HCT116 (cell line): ENCODE results near the gene RFPL1. TPM values are rescaled to one million over a fixed set of nuclear protein-coding genes. Genes with fewer than 3 reads are reported as not detected.

ENCODE experiments used
- ATAC-seq: fragments of 200-7000 bp; cut with Tn5 transposase; 2 replicates; pipeline ENCODE4 v1.9.1; 2020; ENCODE audit warnings: mild to moderate bottlenecking, moderate library complexity
- BruUV-seq: library from RNA; stranded (reverse); fragments of 400-500 nt; replicated peaks from 2 replicates; lab custom pipeline; 2021; lab: Mats Ljungman, UMichigan
- CTCF ChIA-PET: fragments of 300-600 bp; sonication (Branson Sonifier 250); formaldehyde crosslinking; loops from one replicate; lab custom pipeline; 2021; ENCODE audit warnings: antibody characterized with exemption; lab: Charles Lee
- POLR2A ChIA-PET: fragments of 300-600, 350-600 bp; sonication (Branson Sonifier 250); formaldehyde crosslinking; loops from one replicate; lab custom pipeline; 2021; ENCODE audit warnings: antibody characterized with exemption; lab: Charles Lee
- RAD21 ChIA-PET, 2 experiments: fragments of 300-600 bp; sonication (Branson Sonifier 250); formaldehyde crosslinking; loops; one replicate each; lab custom pipeline; 2023; ENCODE audit warnings: low total read pairs in 2 of 2; ENCODE audit not compliant: uncharacterized antibody in 2 of 2, unreplicated experiment in 2 of 2, low non-redundant PET in 1 of 2; lab: Charles Lee
- DNase-seq: peaks from one replicate; pipeline ENCODE4 v3.0.0-alpha.2; 2010; ENCODE audit warnings: low read depth, low spot score
- H2AFZ ChIP-seq: fragments of 200-600 bp; shearing (Covaris generic), sonication (generic); 2 replicates; pipeline ENCODE4 v1.6.1; 2017; ENCODE audit warnings: low read depth, mixed run types, mixed read lengths, antibody characterized with exemption, low read length; ENCODE audit not compliant: poor library complexity, severe bottlenecking
- H3K27ac ChIP-seq: 2 replicates; pipeline ENCODE4 v1.5.1; 2012; ENCODE audit warnings: low read depth, low read length
- H3K27me3 ChIP-seq: fragments of 200-600 bp; sonication (generic); 2 replicates; pipeline ENCODE4 v1.6.1; 2016; ENCODE audit warnings: mixed run types, low read length, mixed read lengths; ENCODE audit not compliant: insufficient read depth
- H3K36me3 ChIP-seq, 2 experiments: fragments of 200-500 bp in 1 of 2; fragments of 200-600 bp in 1 of 2; sonication (Bioruptor generic) in 1 of 2; sonication (generic) in 1 of 2; 2 replicates each; pipeline versions ENCODE4 v1.5.1 to v1.6.1; 2014 to 2016; ENCODE audit warnings: low read length in 2 of 2, inconsistent platforms in 1 of 2, mixed read lengths in 1 of 2, mixed run types in 1 of 2; ENCODE audit not compliant: insufficient read depth in 2 of 2, control insufficient read depth in 1 of 2
- H3K4me1 ChIP-seq, 2 experiments: fragments of 200-600 bp in 1 of 2; sonication (generic) in 1 of 2; 2 replicates each; pipeline versions ENCODE4 v1.5.1 to v1.6.1; 2012 to 2017; ENCODE audit warnings: low read length in 2 of 2, inconsistent platforms in 1 of 2, mild to moderate bottlenecking in 1 of 2, mixed read lengths in 1 of 2, mixed run types in 1 of 2, moderate library complexity in 1 of 2; ENCODE audit not compliant: insufficient read depth in 2 of 2, control insufficient read depth in 1 of 2
- H3K4me2 ChIP-seq: fragments of 200-600 bp; sonication (generic); 2 replicates; pipeline ENCODE4 v1.6.1; 2017; ENCODE audit warnings: mixed run types, low read length, mixed read lengths
- H3K4me3 ChIP-seq, 2 experiments: fragments of 200-600 bp in 1 of 2; sonication (generic) in 1 of 2; replicated peaks in 1 of 2; 2 replicates each; pipeline ENCODE4 v1.5.1; 2011 to 2016; ENCODE audit warnings: low read length in 2 of 2, control low read depth in 1 of 2, low read depth in 1 of 2, mild to moderate bottlenecking in 1 of 2, mixed read lengths in 1 of 2, mixed run types in 1 of 2
- H3K79me2 ChIP-seq: fragments of 200-600 bp; sonication (generic); 2 replicates; pipeline ENCODE4 v1.6.1; 2017; ENCODE audit warnings: mild to moderate bottlenecking, mixed run types, low read length, moderate library complexity, mixed read lengths; ENCODE audit not compliant: insufficient read depth
- H3K9ac ChIP-seq: fragments of 200-600 bp; sonication (generic); 2 replicates; pipeline ENCODE4 v1.6.1; 2016; ENCODE audit warnings: low read length, mixed read lengths
- H3K9me2 ChIP-seq: fragments of 200-600 bp; sonication (generic), shearing (Covaris generic); 2 replicates; pipeline ENCODE4 v1.6.1; 2017; ENCODE audit warnings: mixed run types, mild to moderate bottlenecking, moderate library complexity; ENCODE audit not compliant: insufficient read depth
- H3K9me3 ChIP-seq, 2 experiments: fragments of 200-500 bp in 1 of 2; fragments of 200-600 bp in 1 of 2; sonication (Bioruptor generic) in 1 of 2; sonication (generic) in 1 of 2; 2 replicates each; pipeline ENCODE4 v1.6.1; 2014 to 2017; ENCODE audit warnings: low read length in 2 of 2, mixed read lengths in 2 of 2, inconsistent platforms in 1 of 2, low read depth in 1 of 2, mild to moderate bottlenecking in 1 of 2, mixed run types in 1 of 2, moderate library complexity in 1 of 2; ENCODE audit not compliant: control insufficient read depth in 1 of 2, insufficient read depth in 1 of 2
- H4K20me1 ChIP-seq: fragments of 200-600 bp; sonication (generic), shearing (Covaris generic); 2 replicates; pipeline ENCODE4 v1.6.1; 2017; ENCODE audit warnings: mixed run types, mild to moderate bottlenecking, moderate library complexity; ENCODE audit not compliant: insufficient read depth
- CEBPB ChIP-seq: IDR thresholded peaks from 2 replicates; pipeline ENCODE4 v1.6.1; 2012; ENCODE audit warnings: low read depth
- ELF1 ChIP-seq: IDR thresholded peaks from 2 replicates; pipeline ENCODE4 v1.6.1; 2012; ENCODE audit warnings: low read depth, borderline replicate concordance
- EZH2 ChIP-seq: fragments of 200-600 bp; sonication (generic); IDR thresholded peaks from 2 replicates; pipeline ENCODE4 v1.6.1; 2017; ENCODE audit warnings: antibody characterized with exemption, mixed run types
- EZH2phosphoT487 ChIP-seq: fragments of 200-600 bp; IDR thresholded peaks from 2 replicates; pipeline ENCODE4 v1.6.1; 2018; ENCODE audit warnings: antibody characterized with exemption, borderline replicate concordance
- JUND ChIP-seq: IDR thresholded peaks from 2 replicates; pipeline ENCODE4 v1.6.1; 2012
- POLR2A ChIP-seq: IDR thresholded peaks from 2 replicates; pipeline ENCODE4 v1.7.0; 2011; ENCODE audit warnings: borderline replicate concordance; ENCODE audit not compliant: insufficient read depth, insufficient read length; ENCODE audit errors: extremely low read depth
- POLR2AphosphoS5 ChIP-seq: IDR thresholded peaks from 2 replicates; pipeline ENCODE4 v1.6.1; 2011; ENCODE audit warnings: mild to moderate bottlenecking, low read depth, low read length, moderate library complexity
- TCF7L2 ChIP-seq: IDR thresholded peaks from 2 replicates; pipeline ENCODE4 v1.7.0; 2011; ENCODE audit warnings: borderline replicate concordance, inconsistent platforms; ENCODE audit not compliant: insufficient read depth, insufficient read length; ENCODE audit errors: extremely low read depth
- YY1 ChIP-seq: IDR thresholded peaks from 2 replicates; pipeline ENCODE4 v1.6.1; 2011; ENCODE audit warnings: low read length, low read depth, moderate library complexity, mild to moderate bottlenecking; ENCODE audit not compliant: insufficient replicate concordance; ENCODE audit errors: extremely low read depth
- ZNF274 ChIP-seq: fragments of 200-500 bp; sonication (Bioruptor generic); IDR thresholded peaks from 2 replicates; pipeline ENCODE4 v1.6.1; 2014; ENCODE audit warnings: mild to moderate bottlenecking, low read depth, low read length, inconsistent platforms
- intact Hi-C: fragments of 100-400 bp; cut with micrococcal nuclease; formaldehyde crosslinking; loops from 2 replicates; pipeline ENCODE4 v1.10.0; 2022
- total RNA-seq: library from RNA; stranded (reverse); gene quantifications from one replicate; pipeline ENCODE4 v1.2.1, GENCODE V29; 2021; ENCODE audit not compliant: unreplicated experiment
- TF ChIP-seq, protein P1 (sequence below): IDR thresholded peaks from 2 replicates; pipeline ENCODE4 v1.6.1; 2012
- TF ChIP-seq, protein P2 (sequence below): IDR thresholded peaks from 2 replicates; pipeline ENCODE4 v1.6.1; 2012; ENCODE audit warnings: low read depth
- TF ChIP-seq, protein P3 (sequence below): IDR thresholded peaks from 2 replicates; pipeline ENCODE4 v1.6.1; 2011; ENCODE audit warnings: mild to moderate bottlenecking, low read length, moderate library complexity; ENCODE audit not compliant: insufficient replicate concordance; ENCODE audit errors: extremely low read depth
- TF ChIP-seq, protein P4 (sequence below), 3 experiments: fragments of 200-600 bp in 1 of 3; sonication (generic) in 1 of 3; IDR thresholded peaks in 2 of 3; conservative IDR thresholded peaks in 1 of 3; 2 replicates each; pipeline ENCODE4 v1.5.1; 2012 to 2017; ENCODE audit warnings: low read depth in 2 of 3, low read length in 2 of 3, antibody characterized with exemption in 1 of 3, borderline replicate concordance in 1 of 3, control low read depth in 1 of 3, mild to moderate bottlenecking in 1 of 3, mixed read lengths in 1 of 3, mixed run types in 1 of 3, moderate library complexity in 1 of 3; ENCODE audit not compliant: insufficient read depth in 1 of 3

RFPL1 gene
- total RNA-seq, 1 experiment from 2014 or later = not detected

- TF ChIP-seq, protein P1, sequence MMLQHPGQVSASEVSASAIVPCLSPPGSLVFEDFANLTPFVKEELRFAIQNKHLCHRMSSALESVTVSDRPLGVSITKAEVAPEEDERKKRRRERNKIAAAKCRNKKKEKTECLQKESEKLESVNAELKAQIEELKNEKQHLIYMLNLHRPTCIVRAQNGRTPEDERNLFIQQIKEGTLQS = no peak
- no peak for TF ChIP-seq YY1
Observed at GRCh38 chr22:29397791-29398190, 40.6 kb upstream of the RFPL1 start (continued).

- ATAC-seq (no peak), DNase-seq (no peak)
- H3K9ac ChIP-seq = no peak overlapping the region
- no peaks in the 10 kb centered on the region for H3K9me2 ChIP-seq
- CTCF ChIA-PET = no interaction called here
- BruUV-seq = no TSS peak
- H3K79me2 ChIP-seq = no peaks in the 10 kb centered on the region
- H4K20me1 ChIP-seq = no peaks in the 10 kb centered on the region
- no peaks in the 10 kb centered on the region for H3K4me1 ChIP-seq
- H3K27ac ChIP-seq = no peak overlapping the region
- H2AFZ ChIP-seq = no peak overlapping the region
- TF ChIP-seq ZNF274 (no peak), POLR2AphosphoS5 (no peak), JUND (no peak), YY1 (no peak), ELF1 (no peak), TCF7L2 (no peak), EZH2phosphoT487 (no peak), EZH2 (no peak), CEBPB (no peak), POLR2A (no peak)
- TF ChIP-seq, protein P2, sequence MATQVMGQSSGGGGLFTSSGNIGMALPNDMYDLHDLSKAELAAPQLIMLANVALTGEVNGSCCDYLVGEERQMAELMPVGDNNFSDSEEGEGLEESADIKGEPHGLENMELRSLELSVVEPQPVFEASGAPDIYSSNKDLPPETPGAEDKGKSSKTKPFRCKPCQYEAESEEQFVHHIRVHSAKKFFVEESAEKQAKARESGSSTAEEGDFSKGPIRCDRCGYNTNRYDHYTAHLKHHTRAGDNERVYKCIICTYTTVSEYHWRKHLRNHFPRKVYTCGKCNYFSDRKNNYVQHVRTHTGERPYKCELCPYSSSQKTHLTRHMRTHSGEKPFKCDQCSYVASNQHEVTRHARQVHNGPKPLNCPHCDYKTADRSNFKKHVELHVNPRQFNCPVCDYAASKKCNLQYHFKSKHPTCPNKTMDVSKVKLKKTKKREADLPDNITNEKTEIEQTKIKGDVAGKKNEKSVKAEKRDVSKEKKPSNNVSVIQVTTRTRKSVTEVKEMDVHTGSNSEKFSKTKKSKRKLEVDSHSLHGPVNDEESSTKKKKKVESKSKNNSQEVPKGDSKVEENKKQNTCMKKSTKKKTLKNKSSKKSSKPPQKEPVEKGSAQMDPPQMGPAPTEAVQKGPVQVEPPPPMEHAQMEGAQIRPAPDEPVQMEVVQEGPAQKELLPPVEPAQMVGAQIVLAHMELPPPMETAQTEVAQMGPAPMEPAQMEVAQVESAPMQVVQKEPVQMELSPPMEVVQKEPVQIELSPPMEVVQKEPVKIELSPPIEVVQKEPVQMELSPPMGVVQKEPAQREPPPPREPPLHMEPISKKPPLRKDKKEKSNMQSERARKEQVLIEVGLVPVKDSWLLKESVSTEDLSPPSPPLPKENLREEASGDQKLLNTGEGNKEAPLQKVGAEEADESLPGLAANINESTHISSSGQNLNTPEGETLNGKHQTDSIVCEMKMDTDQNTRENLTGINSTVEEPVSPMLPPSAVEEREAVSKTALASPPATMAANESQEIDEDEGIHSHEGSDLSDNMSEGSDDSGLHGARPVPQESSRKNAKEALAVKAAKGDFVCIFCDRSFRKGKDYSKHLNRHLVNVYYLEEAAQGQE = no peak
- TF ChIP-seq, protein P3, sequence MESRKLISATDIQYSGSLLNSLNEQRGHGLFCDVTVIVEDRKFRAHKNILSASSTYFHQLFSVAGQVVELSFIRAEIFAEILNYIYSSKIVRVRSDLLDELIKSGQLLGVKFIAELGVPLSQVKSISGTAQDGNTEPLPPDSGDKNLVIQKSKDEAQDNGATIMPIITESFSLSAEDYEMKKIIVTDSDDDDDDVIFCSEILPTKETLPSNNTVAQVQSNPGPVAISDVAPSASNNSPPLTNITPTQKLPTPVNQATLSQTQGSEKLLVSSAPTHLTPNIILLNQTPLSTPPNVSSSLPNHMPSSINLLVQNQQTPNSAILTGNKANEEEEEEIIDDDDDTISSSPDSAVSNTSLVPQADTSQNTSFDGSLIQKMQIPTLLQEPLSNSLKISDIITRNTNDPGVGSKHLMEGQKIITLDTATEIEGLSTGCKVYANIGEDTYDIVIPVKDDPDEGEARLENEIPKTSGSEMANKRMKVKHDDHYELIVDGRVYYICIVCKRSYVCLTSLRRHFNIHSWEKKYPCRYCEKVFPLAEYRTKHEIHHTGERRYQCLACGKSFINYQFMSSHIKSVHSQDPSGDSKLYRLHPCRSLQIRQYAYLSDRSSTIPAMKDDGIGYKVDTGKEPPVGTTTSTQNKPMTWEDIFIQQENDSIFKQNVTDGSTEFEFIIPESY = no peak
- TF ChIP-seq, protein P4, sequence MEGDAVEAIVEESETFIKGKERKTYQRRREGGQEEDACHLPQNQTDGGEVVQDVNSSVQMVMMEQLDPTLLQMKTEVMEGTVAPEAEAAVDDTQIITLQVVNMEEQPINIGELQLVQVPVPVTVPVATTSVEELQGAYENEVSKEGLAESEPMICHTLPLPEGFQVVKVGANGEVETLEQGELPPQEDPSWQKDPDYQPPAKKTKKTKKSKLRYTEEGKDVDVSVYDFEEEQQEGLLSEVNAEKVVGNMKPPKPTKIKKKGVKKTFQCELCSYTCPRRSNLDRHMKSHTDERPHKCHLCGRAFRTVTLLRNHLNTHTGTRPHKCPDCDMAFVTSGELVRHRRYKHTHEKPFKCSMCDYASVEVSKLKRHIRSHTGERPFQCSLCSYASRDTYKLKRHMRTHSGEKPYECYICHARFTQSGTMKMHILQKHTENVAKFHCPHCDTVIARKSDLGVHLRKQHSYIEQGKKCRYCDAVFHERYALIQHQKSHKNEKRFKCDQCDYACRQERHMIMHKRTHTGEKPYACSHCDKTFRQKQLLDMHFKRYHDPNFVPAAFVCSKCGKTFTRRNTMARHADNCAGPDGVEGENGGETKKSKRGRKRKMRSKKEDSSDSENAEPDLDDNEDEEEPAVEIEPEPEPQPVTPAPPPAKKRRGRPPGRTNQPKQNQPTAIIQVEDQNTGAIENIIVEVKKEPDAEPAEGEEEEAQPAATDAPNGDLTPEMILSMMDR (IDR thresholded peaks at IDR 0.05 in 2 of 3, conservative IDR thresholded peaks at IDR 0.05 in 1 of 3; ENCODE audit: borderline replicate concordance in 1 of 3, insufficient read depth in 1 of 3, low read depth in 2 of 3, low read length in 2 of 3) = no peak
- TF ChIP-seq, protein P1 = no peak
- H3K27me3 ChIP-seq = no peaks in the 10 kb centered on the region
- no peaks in the 10 kb centered on the region for H3K36me3 ChIP-seq
- POLR2A ChIA-PET = no interaction called here
- RAD21 ChIA-PET = no interaction called here
- no peak overlapping the region for H3K4me3 ChIP-seq
- intact Hi-C loops = no loop called here
- no peak overlapping the region for H3K4me2 ChIP-seq
- no peaks in the 10 kb centered on the region for H3K9me3 ChIP-seq
Observed at GRCh38 chr22:29400576-29400975, 37.8 kb upstream of the RFPL1 start.
